Neuron (in vitro differentiated cells): ENCODE measurements around the gene DOCK4.

Source experiments
- H2AFZ ChIP-seq: one replicate; pipeline ENCODE4 v1.6.1; 2013; ENCODE audit warnings: low read depth, mild to moderate bottlenecking, inconsistent platforms, low read length, moderate library complexity
- H3K27me3 ChIP-seq: one replicate; pipeline ENCODE4 v1.6.1; 2013; ENCODE audit warnings: low read length; ENCODE audit not compliant: insufficient read depth
- H3K36me3 ChIP-seq: one replicate; pipeline ENCODE4 v1.6.1; 2013; ENCODE audit warnings: low read length; ENCODE audit not compliant: insufficient read depth
- H3K4me1 ChIP-seq: one replicate; pipeline ENCODE4 v1.6.1; 2013; ENCODE audit warnings: low read length; ENCODE audit not compliant: insufficient read depth
- H3K4me3 ChIP-seq: 2 replicates; pipeline ENCODE4 v1.5.1; 2013; ENCODE audit warnings: mild to moderate bottlenecking, low read length, moderate library complexity
- H3K9me3 ChIP-seq: one replicate; pipeline ENCODE4 v1.6.1; 2013; ENCODE audit warnings: low read length

DOCK4 gene

GRCh38 chr7:111771638-111772037, 434.6 kb downstream of the DOCK4 start:
- Histone ChIP-seq H3K36me3 (peaks cover 8% of the 10 kb centered on the region), H2AFZ (no peak overlapping the region)

GRCh38 chr7:111770116-111770515, 436.1 kb downstream of the DOCK4 start:
- Histone ChIP-seq H3K4me3 (no peak overlapping the region), H3K36me3 (peaks cover 8% of the 10 kb centered on the region), H3K27me3 (no peaks in the 10 kb centered on the region), H2AFZ (no peak overlapping the region), H3K9me3 (no peaks in the 10 kb centered on the region), H3K4me1 (no peaks in the 10 kb centered on the region)

More at GRCh38 chr7:111771638-111772037, 434.6 kb downstream of the DOCK4 start:
- no peaks in the 10 kb centered on the region for H3K27me3 ChIP-seq
- H3K4me3 ChIP-seq = no peak overlapping the region
- no peaks in the 10 kb centered on the region for H3K4me1 ChIP-seq
- no peaks in the 10 kb centered on the region for H3K9me3 ChIP-seq

- no peak overlapping the region for H2AFZ ChIP-seq
- H3K4me3 ChIP-seq = no peak overlapping the region
- H3K36me3 ChIP-seq = peaks cover 8% of the 10 kb centered on the region
- H3K4me1 ChIP-seq = no peaks in the 10 kb centered on the region
- H3K9me3 ChIP-seq = no peaks in the 10 kb centered on the region
- no peaks in the 10 kb centered on the region for H3K27me3 ChIP-seq
Observed at GRCh38 chr7:111765751-111766643, 440.2 kb downstream of the DOCK4 start.

- Histone ChIP-seq H3K9me3 (no peaks in the 10 kb centered on the region), H3K27me3 (no peaks in the 10 kb centered on the region), H2AFZ (no peak overlapping the region), H3K36me3 (no peaks in the 10 kb centered on the region), H3K4me3 (no peak overlapping the region), H3K4me1 (no peaks in the 10 kb centered on the region)
Observed at GRCh38 chr7:111763221-111763801, 442.9 kb downstream of the DOCK4 start.

- Histone ChIP-seq H3K4me3 (no peak overlapping the region), H3K9me3 (no peaks in the 10 kb centered on the region), H2AFZ (no peak overlapping the region), H3K36me3 (no peaks in the 10 kb centered on the region), H3K4me1 (peaks cover 1% of the 10 kb centered on the region), H3K27me3 (no peaks in the 10 kb centered on the region)
Observed at GRCh38 chr7:111762799-111763198, 443.4 kb downstream of the DOCK4 start.

- H3K4me1 ChIP-seq = peaks cover 6% of the 10 kb centered on the region
- H2AFZ ChIP-seq = no peak overlapping the region
- H3K27me3 ChIP-seq = no peaks in the 10 kb centered on the region
- no peaks in the 10 kb centered on the region for H3K9me3 ChIP-seq
- no peak overlapping the region for H3K4me3 ChIP-seq
- H3K36me3 ChIP-seq = no peaks in the 10 kb centered on the region
Observed at GRCh38 chr7:111762211-111762610, 444.0 kb downstream of the DOCK4 start.

- Histone ChIP-seq H3K9me3 (no peaks in the 10 kb centered on the region), H2AFZ (no peak overlapping the region), H3K36me3 (no peaks in the 10 kb centered on the region), H3K4me1 (peaks cover 16% of the 10 kb centered on the region), H3K27me3 (no peaks in the 10 kb centered on the region), H3K4me3 (no peak overlapping the region)
Observed at GRCh38 chr7:111760043-111760442, 446.2 kb downstream of the DOCK4 start.

GRCh38 chr7:111758332-111758731, 447.9 kb downstream of the DOCK4 start:
- no peaks in the 10 kb centered on the region for H3K9me3 ChIP-seq
- H3K4me3 ChIP-seq = no peak overlapping the region
- H3K36me3 ChIP-seq = no peaks in the 10 kb centered on the region
- H2AFZ ChIP-seq = no peak overlapping the region
- peaks cover 16% of the 10 kb centered on the region for H3K4me1 ChIP-seq
- H3K27me3 ChIP-seq = no peaks in the 10 kb centered on the region

- Histone ChIP-seq H3K36me3 (no peaks in the 10 kb centered on the region), H3K4me1 (peaks cover 16% of the 10 kb centered on the region), H3K27me3 (no peaks in the 10 kb centered on the region), H3K4me3 (peak overlapping the region; percentile 10), H3K9me3 (no peaks in the 10 kb centered on the region), H2AFZ (no peak overlapping the region)
Observed at GRCh38 chr7:111756687-111757178, 449.5 kb downstream of the DOCK4 start.

- Histone ChIP-seq H3K9me3 (no peaks in the 10 kb centered on the region), H2AFZ (no peak overlapping the region), H3K36me3 (no peaks in the 10 kb centered on the region), H3K4me1 (peaks cover 16% of the 10 kb centered on the region), H3K4me3 (no peak overlapping the region), H3K27me3 (no peaks in the 10 kb centered on the region)
Observed at GRCh38 chr7:111755383-111755782, 450.8 kb downstream of the DOCK4 start.

GRCh38 chr7:111753968-111754367, 452.2 kb downstream of the DOCK4 start:
- Histone ChIP-seq H2AFZ (no peak overlapping the region), H3K4me1 (peaks cover 16% of the 10 kb centered on the region), H3K9me3 (no peaks in the 10 kb centered on the region), H3K4me3 (no peak overlapping the region), H3K36me3 (no peaks in the 10 kb centered on the region), H3K27me3 (no peaks in the 10 kb centered on the region)

GRCh38 chr7:111752022-111752582, 454.1 kb downstream of the DOCK4 start:
- H3K9me3 ChIP-seq = no peaks in the 10 kb centered on the region
- H3K36me3 ChIP-seq = no peaks in the 10 kb centered on the region
- H3K4me3 ChIP-seq = no peak overlapping the region
- peaks cover 8% of the 10 kb centered on the region for H3K4me1 ChIP-seq
- no peaks in the 10 kb centered on the region for H3K27me3 ChIP-seq
- H2AFZ ChIP-seq = no peak overlapping the region

GRCh38 chr7:111750878-111751277, 455.3 kb downstream of the DOCK4 start:
- Histone ChIP-seq H2AFZ (no peak overlapping the region), H3K4me1 (no peaks in the 10 kb centered on the region), H3K36me3 (no peaks in the 10 kb centered on the region), H3K27me3 (no peaks in the 10 kb centered on the region), H3K4me3 (no peak overlapping the region), H3K9me3 (no peaks in the 10 kb centered on the region)
